C4-2B (cell line): ENCODE measurements around the gene PARS2.

Experiments used
- H3K27ac ChIP-seq: fragments of 450-650 bp; 2 replicates; pipeline ENCODE4 v1.5.1; 2017
- CTCF ChIP-seq: fragments of 450-650 bp; conservative IDR thresholded peaks from 2 replicates; pipeline ENCODE4 v1.5.1; 2017; ENCODE audit warnings: mild to moderate bottlenecking
- ZFX ChIP-seq: fragments of 450-650 bp; IDR thresholded peaks from 2 replicates; pipeline ENCODE4 v1.6.1; 2017

Gene PARS2

DNA sequence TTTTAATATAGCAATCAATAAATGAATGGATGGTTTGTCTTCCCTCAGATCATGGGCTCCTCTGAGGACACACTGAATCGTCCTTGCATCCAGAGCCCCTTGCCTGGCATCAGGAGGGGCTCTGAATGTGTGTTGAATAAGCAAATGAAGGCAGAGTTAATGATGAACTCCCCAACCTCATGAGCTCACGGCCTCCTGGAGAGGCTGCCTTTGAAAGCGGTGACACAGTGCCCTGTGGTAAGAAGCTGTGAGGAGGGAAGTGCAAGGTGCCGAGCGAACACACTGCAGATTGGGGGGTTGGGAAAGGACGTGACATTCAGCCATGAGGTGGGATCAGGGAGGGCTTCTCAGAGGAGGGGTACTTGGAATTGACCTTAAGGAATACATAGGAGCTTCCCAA lies 3.2 kb upstream of the PARS2 start:
- TF ChIP-seq ZFX (no peak), CTCF (no peak)
- H3K27ac ChIP-seq, result no peak overlapping the region

GRCh38 chr1:54766726-54767125 lies 2.4 kb upstream of the PARS2 start:
- no peak for TF ChIP-seq CTCF
- no peak for TF ChIP-seq ZFX
- H3K27ac ChIP-seq, result no peak overlapping the region

- H3K27ac ChIP-seq, result peak overlapping the region; percentile 24
Measured at GRCh38 chr1:54764922-54765561, 719 bp upstream of the PARS2 start.

DNA sequence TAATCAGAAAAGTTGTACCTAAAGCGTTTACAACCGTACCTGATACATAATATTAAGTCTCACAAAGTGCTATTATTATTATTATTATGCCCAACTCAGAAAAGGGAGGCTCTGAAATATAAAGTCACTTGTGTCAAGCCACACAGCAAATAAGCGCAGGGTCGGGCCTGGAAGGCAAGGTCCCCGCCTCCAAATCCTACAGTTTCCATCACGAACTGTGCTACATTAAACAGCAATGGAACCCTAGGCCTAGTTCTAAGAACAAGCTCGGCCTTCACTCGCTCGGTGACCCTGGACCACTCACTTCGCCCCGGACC lies 549 bp downstream of the PARS2 start:
- TF ChIP-seq ZFX (0 out of 2 replicates have a peak, but pooled peaks have one; percentile 56), CTCF (no peak)
- H3K27ac ChIP-seq, result peak overlapping the region; percentile 88

More at GRCh38 chr1:54764922-54765561, 719 bp upstream of the PARS2 start:
- TF ChIP-seq ZFX, result no peak
- no peak for TF ChIP-seq CTCF

- no peak overlapping the region for H3K27ac ChIP-seq
- TF ChIP-seq CTCF (no peak), ZFX (no peak)
Measured at GRCh38 chr1:54758678-54759348, 5.5 kb downstream of the PARS2 start.

DNA sequence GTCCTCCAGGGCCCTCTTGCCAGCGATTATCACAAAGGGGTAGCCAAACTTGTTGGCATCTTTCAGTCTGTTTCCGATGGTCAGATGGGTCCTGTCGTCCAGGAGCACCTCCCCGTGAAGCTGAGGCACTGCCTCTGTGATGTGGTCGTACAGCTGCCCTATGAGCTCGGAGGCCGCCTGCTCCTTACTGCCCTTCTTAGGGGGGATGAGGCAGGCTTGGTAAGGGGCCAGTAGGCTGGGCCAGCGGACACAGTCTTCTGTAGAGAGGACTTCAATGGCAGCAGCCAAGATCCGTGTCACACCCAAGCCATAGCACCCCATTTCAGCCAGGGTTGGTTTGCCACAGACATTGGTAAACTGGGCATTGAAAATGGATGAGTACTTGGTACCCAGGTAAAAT lies 6.5 kb downstream of the PARS2 start:
- TF ChIP-seq CTCF (no peak), ZFX (no peak)
- H3K27ac ChIP-seq, result no peak overlapping the region

- TF ChIP-seq CTCF (no peak), ZFX (no peak)
- H3K27ac ChIP-seq, result no peak overlapping the region
Measured at GRCh38 chr1:54754486-54755285, 9.6 kb downstream of the PARS2 start.
